ENCODE results near the gene OTC. TPM values are rescaled to one million over a fixed set of nuclear protein-coding genes. Genes with fewer than 3 reads are reported as not detected.

OTC gene
- polyA plus RNA-seq, 4 donors: 65.4 to 130 (median 70.9) TPM

GRCh38 chrX:38341442-38341841 lies 11.0 kb upstream of the OTC start:
- Histone ChIP-seq H3K4me3 (ENCODE audit: low read depth in 1 of 3, low read length in 3 of 3) (no peak overlapping the region), H3K4me1 (ENCODE audit: control insufficient read depth in 3 of 3, insufficient read depth in 2 of 3, low read depth in 1 of 3, low read length in 2 of 3) (peaks cover 0 to 43% (median 0%) of the 10 kb centered on the region in 3 donors), H3K27ac (ENCODE audit: low read depth in 1 of 3, low read length in 2 of 3) (peak overlapping the region in 1 of 3 donors; percentile 87), H3K27me3 (ENCODE audit: control insufficient read depth in 3 of 3, insufficient read depth in 3 of 3, low read length in 3 of 3) (no peaks in the 10 kb centered on the region), H3K36me3 (ENCODE audit: control insufficient read depth in 3 of 3, insufficient read depth in 2 of 3, low read depth in 1 of 3, low read length in 3 of 3) (no peaks in the 10 kb centered on the region), H3K9me3 (ENCODE audit: control insufficient read depth in 2 of 2, insufficient read depth in 1 of 2, low read depth in 1 of 2, low read length in 1 of 2) (peaks cover 0 to 2% of the 10 kb centered on the region in 2 donors)
- WGBS, 3 donors: 15 to 48% (median 29%) methylated on average over 3 of the region's 3 CpGs
- DNase-seq (no peak), FAIRE-seq (no peak)

- H3K4me1 ChIP-seq (ENCODE audit: control insufficient read depth in 3 of 3, insufficient read depth in 2 of 3, low read depth in 1 of 3, low read length in 2 of 3): peaks cover 0 to 30% (median 0%) of the 10 kb centered on the region in 3 donors
- H3K4me3 ChIP-seq (ENCODE audit: low read depth in 1 of 3, low read length in 3 of 3): no peak overlapping the region
- peak overlapping the region; percentile 81 to 95 (median 81) for H3K27ac ChIP-seq (ENCODE audit: low read depth in 1 of 3, low read length in 2 of 3)
- H3K27me3 ChIP-seq (ENCODE audit: control insufficient read depth in 3 of 3, insufficient read depth in 3 of 3, low read length in 3 of 3): no peaks in the 10 kb centered on the region
- peaks cover 0 to 2% of the 10 kb centered on the region in 2 donors for H3K9me3 ChIP-seq (ENCODE audit: control insufficient read depth in 2 of 2, insufficient read depth in 1 of 2, low read depth in 1 of 2, low read length in 1 of 2)
- WGBS, 3 donors: 9 to 51% (median 12%) methylated on average over 2 of the region's 2 CpGs
- no peak for FAIRE-seq
- H3K36me3 ChIP-seq (ENCODE audit: control insufficient read depth in 3 of 3, insufficient read depth in 2 of 3, low read depth in 1 of 3, low read length in 3 of 3): no peaks in the 10 kb centered on the region
- peak; percentile 89 to 96 for DNase-seq
Observed at GRCh38 chrX:38342853-38343778, 9.3 kb upstream of the OTC start.

GRCh38 chrX:38346150-38346549 lies 6.3 kb upstream of the OTC start:
- no peak overlapping the region for H3K4me3 ChIP-seq (ENCODE audit: low read depth in 1 of 3, low read length in 3 of 3)
- no peak overlapping the region for H3K27ac ChIP-seq (ENCODE audit: low read depth in 1 of 3, low read length in 2 of 3)
- 38 to 83% (median 53%) methylated on average over 5 of the region's 5 CpGs for WGBS, 3 donors
- FAIRE-seq (no peak), DNase-seq (no peak)
- H3K4me1 ChIP-seq (ENCODE audit: control insufficient read depth in 3 of 3, insufficient read depth in 2 of 3, low read depth in 1 of 3, low read length in 2 of 3): peaks cover 0 to 23% (median 0%) of the 10 kb centered on the region in 3 donors
- H3K36me3 ChIP-seq (ENCODE audit: control insufficient read depth in 3 of 3, insufficient read depth in 2 of 3, low read depth in 1 of 3, low read length in 3 of 3): no peaks in the 10 kb centered on the region
- H3K27me3 ChIP-seq (ENCODE audit: control insufficient read depth in 3 of 3, insufficient read depth in 3 of 3, low read length in 3 of 3): no peaks in the 10 kb centered on the region
- H3K9me3 ChIP-seq (ENCODE audit: control insufficient read depth in 2 of 2, insufficient read depth in 1 of 2, low read depth in 1 of 2, low read length in 1 of 2): no peaks in the 10 kb centered on the region

- Histone ChIP-seq H3K27ac (ENCODE audit: low read depth in 1 of 3, low read length in 2 of 3) (no peak overlapping the region), H3K27me3 (ENCODE audit: control insufficient read depth in 3 of 3, insufficient read depth in 3 of 3, low read length in 3 of 3) (no peaks in the 10 kb centered on the region), H3K4me1 (ENCODE audit: control insufficient read depth in 3 of 3, insufficient read depth in 2 of 3, low read depth in 1 of 3, low read length in 2 of 3) (peaks cover 0 to 27% (median 0%) of the 10 kb centered on the region in 3 donors), H3K4me3 (ENCODE audit: low read depth in 1 of 3, low read length in 3 of 3) (no peak overlapping the region), H3K36me3 (ENCODE audit: control insufficient read depth in 3 of 3, insufficient read depth in 2 of 3, low read depth in 1 of 3, low read length in 3 of 3) (no peaks in the 10 kb centered on the region), H3K9me3 (ENCODE audit: control insufficient read depth in 2 of 2, insufficient read depth in 1 of 2, low read depth in 1 of 2, low read length in 1 of 2) (no peaks in the 10 kb centered on the region)
- DNase-seq (no peak), FAIRE-seq (no peak)
- 79 to 95% (median 80%) methylated on average over 2 of the region's 2 CpGs for WGBS, 3 donors
Observed at GRCh38 chrX:38347136-38347535, 5.3 kb upstream of the OTC start.

GRCh38 chrX:38351346-38351745 lies 1.1 kb upstream of the OTC start:
- H3K27ac ChIP-seq (ENCODE audit: low read depth in 1 of 3, low read length in 2 of 3): peak overlapping the region in 1 of 3 donors; percentile 74

GRCh38 chrX:38356401-38356800 lies 4.0 kb downstream of the OTC start:
- FAIRE-seq (no peak), DNase-seq (peak in 1 of 2 donors; percentile 54)
- Histone ChIP-seq H3K27ac (ENCODE audit: low read depth in 1 of 3, low read length in 2 of 3) (peak overlapping the region in 2 of 3 donors; percentile 4 to 74), H3K27me3 (ENCODE audit: control insufficient read depth in 3 of 3, insufficient read depth in 3 of 3, low read length in 3 of 3) (no peaks in the 10 kb centered on the region), H3K4me1 (ENCODE audit: control insufficient read depth in 3 of 3, insufficient read depth in 2 of 3, low read depth in 1 of 3, low read length in 2 of 3) (peaks cover 0 to 6% (median 0%) of the 10 kb centered on the region in 3 donors), H3K9me3 (ENCODE audit: control insufficient read depth in 2 of 2, insufficient read depth in 1 of 2, low read depth in 1 of 2, low read length in 1 of 2) (no peaks in the 10 kb centered on the region), H3K36me3 (ENCODE audit: control insufficient read depth in 3 of 3, insufficient read depth in 2 of 3, low read depth in 1 of 3, low read length in 3 of 3) (no peaks in the 10 kb centered on the region), H3K4me3 (ENCODE audit: low read depth in 1 of 3, low read length in 3 of 3) (peak overlapping the region in 2 of 3 donors; percentile 7 to 11)
- 38 to 68% (median 60%) methylated on average over 8 of the region's 8 CpGs for WGBS, 3 donors

More at GRCh38 chrX:38351346-38351745, 1.1 kb upstream of the OTC start:
- 23 to 67% (median 51%) methylated on average over 3 of the region's 3 CpGs for WGBS, 3 donors
- H3K36me3 ChIP-seq (ENCODE audit: control insufficient read depth in 3 of 3, insufficient read depth in 2 of 3, low read depth in 1 of 3, low read length in 3 of 3): no peaks in the 10 kb centered on the region
- H3K9me3 ChIP-seq (ENCODE audit: control insufficient read depth in 2 of 2, insufficient read depth in 1 of 2, low read depth in 1 of 2, low read length in 1 of 2): no peaks in the 10 kb centered on the region
- FAIRE-seq (no peak), DNase-seq (peak; percentile 33 to 54)
- H3K27me3 ChIP-seq (ENCODE audit: control insufficient read depth in 3 of 3, insufficient read depth in 3 of 3, low read length in 3 of 3): no peaks in the 10 kb centered on the region
- no peak overlapping the region for H3K4me3 ChIP-seq (ENCODE audit: low read depth in 1 of 3, low read length in 3 of 3)
- peaks cover 0 to 14% (median 0%) of the 10 kb centered on the region in 3 donors for H3K4me1 ChIP-seq (ENCODE audit: control insufficient read depth in 3 of 3, insufficient read depth in 2 of 3, low read depth in 1 of 3, low read length in 2 of 3)

GRCh38 chrX:38357747-38358673 lies 5.6 kb downstream of the OTC start:
- Histone ChIP-seq H3K4me1 (ENCODE audit: control insufficient read depth in 3 of 3, insufficient read depth in 2 of 3, low read depth in 1 of 3, low read length in 2 of 3) (peaks cover 0 to 3% (median 0%) of the 10 kb centered on the region in 3 donors), H3K36me3 (ENCODE audit: control insufficient read depth in 3 of 3, insufficient read depth in 2 of 3, low read depth in 1 of 3, low read length in 3 of 3) (no peaks in the 10 kb centered on the region), H3K27me3 (ENCODE audit: control insufficient read depth in 3 of 3, insufficient read depth in 3 of 3, low read length in 3 of 3) (no peaks in the 10 kb centered on the region), H3K4me3 (ENCODE audit: low read depth in 1 of 3, low read length in 3 of 3) (no peak overlapping the region), H3K9me3 (ENCODE audit: control insufficient read depth in 2 of 2, insufficient read depth in 1 of 2, low read depth in 1 of 2, low read length in 1 of 2) (no peaks in the 10 kb centered on the region), H3K27ac (ENCODE audit: low read depth in 1 of 3, low read length in 2 of 3) (peak overlapping the region in 2 of 3 donors; percentile 38 to 74)
- DNase-seq (no peak), FAIRE-seq (no peak)
- WGBS, 3 donors: 25 to 35% (median 29%) methylated on average over 4 of the region's 4 CpGs

- Histone ChIP-seq H3K27me3 (ENCODE audit: control insufficient read depth in 3 of 3, insufficient read depth in 3 of 3, low read length in 3 of 3) (no peaks in the 10 kb centered on the region), H3K27ac (ENCODE audit: low read depth in 1 of 3, low read length in 2 of 3) (peak overlapping the region in 1 of 3 donors; percentile 53), H3K9me3 (ENCODE audit: control insufficient read depth in 2 of 2, insufficient read depth in 1 of 2, low read depth in 1 of 2, low read length in 1 of 2) (no peaks in the 10 kb centered on the region), H3K36me3 (ENCODE audit: control insufficient read depth in 3 of 3, insufficient read depth in 2 of 3, low read depth in 1 of 3, low read length in 3 of 3) (peaks cover 0 to 2% (median 0%) of the 10 kb centered on the region in 3 donors), H3K4me3 (ENCODE audit: low read depth in 1 of 3, low read length in 3 of 3) (no peak overlapping the region), H3K4me1 (ENCODE audit: control insufficient read depth in 3 of 3, insufficient read depth in 2 of 3, low read depth in 1 of 3, low read length in 2 of 3) (no peaks in the 10 kb centered on the region)
- DNase-seq: no peak
- no peak for FAIRE-seq
Observed at GRCh38 chrX:38363046-38363445, 10.6 kb downstream of the OTC start.

Data from small intestine (tissue), 7 donors.